Ishikawa (cell line): Measurements from ENCODE around the gene SLC37A3.

Experiments used
- CEBPB ChIP-seq: IDR thresholded peaks from 2 replicates; pipeline ENCODE4 v1.6.1; 2012
- CREB1 ChIP-seq: IDR thresholded peaks from 2 replicates; pipeline ENCODE4 v1.6.1; 2012; ENCODE audit warnings: low read depth
- EGR1 ChIP-seq: IDR thresholded peaks from 2 replicates; pipeline ENCODE4 v1.6.1; 2012
- EP300 ChIP-seq: IDR thresholded peaks from 2 replicates; pipeline ENCODE4 v1.6.1; 2012; ENCODE audit warnings: borderline replicate concordance
- NFIC ChIP-seq: IDR thresholded peaks from 2 replicates; pipeline ENCODE4 v1.6.1; 2012
- RAD21 ChIP-seq: IDR thresholded peaks from 2 replicates; pipeline ENCODE4 v1.6.1; 2012; ENCODE audit warnings: low read depth
- TAF1 ChIP-seq: IDR thresholded peaks from 2 replicates; pipeline ENCODE4 v1.6.1; 2012; ENCODE audit warnings: low read depth, mild to moderate bottlenecking
- TCF12 ChIP-seq: IDR thresholded peaks from 2 replicates; pipeline ENCODE4 v1.6.1; 2012; ENCODE audit warnings: low read depth
- YY1 ChIP-seq: IDR thresholded peaks from 2 replicates; pipeline ENCODE4 v1.6.1; 2012; ENCODE audit warnings: low read depth
- TF ChIP-seq, protein P1 (sequence below): IDR thresholded peaks from 2 replicates; pipeline ENCODE4 v1.6.1; 2012; ENCODE audit warnings: low read depth, mild to moderate bottlenecking
- TF ChIP-seq, protein P2 (sequence below): IDR thresholded peaks from 2 replicates; pipeline ENCODE4 v1.6.1; 2012

DNA sequence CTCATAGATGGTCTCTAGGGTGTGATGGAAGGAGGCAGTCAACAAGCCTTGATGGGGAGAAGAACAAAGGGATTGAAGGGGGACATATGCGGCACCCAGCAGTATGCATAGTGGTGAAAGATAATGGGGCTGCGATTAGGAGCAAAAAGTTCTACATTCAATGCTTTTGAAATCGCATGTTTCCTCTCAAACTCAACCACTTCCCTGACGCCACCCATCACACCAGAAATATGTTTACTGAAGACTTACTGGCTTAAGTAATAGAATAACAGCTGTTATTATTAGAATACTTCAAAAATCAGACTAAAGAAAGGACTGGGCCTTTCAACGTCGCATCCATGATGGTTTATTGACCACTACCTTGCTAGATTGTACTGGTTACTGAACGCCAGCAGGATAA, 49.5 kb upstream of the SLC37A3 start:
- TF ChIP-seq NFIC, result no peak
- TF ChIP-seq, protein P1, sequence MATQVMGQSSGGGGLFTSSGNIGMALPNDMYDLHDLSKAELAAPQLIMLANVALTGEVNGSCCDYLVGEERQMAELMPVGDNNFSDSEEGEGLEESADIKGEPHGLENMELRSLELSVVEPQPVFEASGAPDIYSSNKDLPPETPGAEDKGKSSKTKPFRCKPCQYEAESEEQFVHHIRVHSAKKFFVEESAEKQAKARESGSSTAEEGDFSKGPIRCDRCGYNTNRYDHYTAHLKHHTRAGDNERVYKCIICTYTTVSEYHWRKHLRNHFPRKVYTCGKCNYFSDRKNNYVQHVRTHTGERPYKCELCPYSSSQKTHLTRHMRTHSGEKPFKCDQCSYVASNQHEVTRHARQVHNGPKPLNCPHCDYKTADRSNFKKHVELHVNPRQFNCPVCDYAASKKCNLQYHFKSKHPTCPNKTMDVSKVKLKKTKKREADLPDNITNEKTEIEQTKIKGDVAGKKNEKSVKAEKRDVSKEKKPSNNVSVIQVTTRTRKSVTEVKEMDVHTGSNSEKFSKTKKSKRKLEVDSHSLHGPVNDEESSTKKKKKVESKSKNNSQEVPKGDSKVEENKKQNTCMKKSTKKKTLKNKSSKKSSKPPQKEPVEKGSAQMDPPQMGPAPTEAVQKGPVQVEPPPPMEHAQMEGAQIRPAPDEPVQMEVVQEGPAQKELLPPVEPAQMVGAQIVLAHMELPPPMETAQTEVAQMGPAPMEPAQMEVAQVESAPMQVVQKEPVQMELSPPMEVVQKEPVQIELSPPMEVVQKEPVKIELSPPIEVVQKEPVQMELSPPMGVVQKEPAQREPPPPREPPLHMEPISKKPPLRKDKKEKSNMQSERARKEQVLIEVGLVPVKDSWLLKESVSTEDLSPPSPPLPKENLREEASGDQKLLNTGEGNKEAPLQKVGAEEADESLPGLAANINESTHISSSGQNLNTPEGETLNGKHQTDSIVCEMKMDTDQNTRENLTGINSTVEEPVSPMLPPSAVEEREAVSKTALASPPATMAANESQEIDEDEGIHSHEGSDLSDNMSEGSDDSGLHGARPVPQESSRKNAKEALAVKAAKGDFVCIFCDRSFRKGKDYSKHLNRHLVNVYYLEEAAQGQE, result no peak
- no peak for TF ChIP-seq EP300
- no peak for TF ChIP-seq TCF12
- no peak for TF ChIP-seq CEBPB
- no peak for TF ChIP-seq YY1
- TF ChIP-seq, protein P2, sequence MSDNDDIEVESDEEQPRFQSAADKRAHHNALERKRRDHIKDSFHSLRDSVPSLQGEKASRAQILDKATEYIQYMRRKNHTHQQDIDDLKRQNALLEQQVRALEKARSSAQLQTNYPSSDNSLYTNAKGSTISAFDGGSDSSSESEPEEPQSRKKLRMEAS, result no peak
- no peak for TF ChIP-seq TAF1
- TF ChIP-seq RAD21, result no peak
- no peak for TF ChIP-seq EGR1
- TF ChIP-seq CREB1, result no peak
